HG02943 (cell line): ENCODE data around the gene ATG9A.
"Not testable (repeated sequence)": the region's sequence is repeated elsewhere in the genome, so short reads cannot be mapped to it uniquely, and the experiment has no call there.

Experiments used
- ATAC-seq: cut with Tn5 transposase; IDR thresholded peaks from one replicate; pipeline ENCODE4 v1.9.1; 2021; ENCODE audit warnings: mild to moderate bottlenecking, low read depth, moderate library complexity; ENCODE audit not compliant: unreplicated experiment

The ATG9A gene

GRCh38 chr2:219207134-219207883 is 22.1 kb downstream of the ATG9A start:
- no peak for ATAC-seq

- ATAC-seq = peak; percentile 92
Measured at GRCh38 chr2:219206328-219207133, 22.9 kb downstream of the ATG9A start, which contains the start of gene ZFAND2B. Gene ZFAND2B (plus strand): TSS chr2:219206782. CDS start chr2:219206988, 206 bp downstream.

GRCh38 chr2:219205981-219206327 is 23.5 kb downstream of the ATG9A start:
- no peak for ATAC-seq

- no peak for ATAC-seq
Measured at GRCh38 chr2:219205165-219205538, 24.3 kb downstream of the ATG9A start.

- ATAC-seq = no peak
Measured at GRCh38 chr2:219204425-219205164, 24.8 kb downstream of the ATG9A start.

GRCh38 chr2:219201331-219201730 is 28.1 kb downstream of the ATG9A start:
- ATAC-seq = not testable (repeated sequence)

GRCh38 chr2:219200502-219201326 is 28.7 kb downstream of the ATG9A start:
- ATAC-seq = not testable (repeated sequence)

GRCh38 chr2:219199470-219200211 is 29.8 kb downstream of the ATG9A start:
- no peak for ATAC-seq

GRCh38 chr2:219198974-219199373 is 30.5 kb downstream of the ATG9A start:
- no peak for ATAC-seq

- no peak for ATAC-seq
Measured at GRCh38 chr2:219197388-219197787, 32.0 kb downstream of the ATG9A start.

- no peak for ATAC-seq
Measured at GRCh38 chr2:219186754-219187456, 42.5 kb downstream of the ATG9A start.

- ATAC-seq = no peak
Measured at GRCh38 chr2:219184121-219184520, 45.3 kb downstream of the ATG9A start.

GRCh38 chr2:219183151-219183772 is 46.2 kb downstream of the ATG9A start:
- no peak for ATAC-seq

GRCh38 chr2:219182331-219183150 is 46.9 kb downstream of the ATG9A start:
- ATAC-seq = no peak

GRCh38 chr2:219181531-219181930 is 47.9 kb downstream of the ATG9A start:
- ATAC-seq = no peak

- no peak for ATAC-seq
Measured at GRCh38 chr2:219180961-219181360, 48.5 kb downstream of the ATG9A start.

GRCh38 chr2:219179601-219180465 is 49.6 kb downstream of the ATG9A start:
- no peak for ATAC-seq
